HepG2 (cell line): ENCODE data around the gene CERS6. TPM values are rescaled to one million over a fixed set of nuclear protein-coding genes. Genes with fewer than 3 reads are reported as not detected.

ENCODE experiments used
- ETV5 ChIP-seq: IDR thresholded peaks from 2 replicates; pipeline ENCODE4 v1.6.1; 2018; ENCODE audit warnings: missing biosample characterization, missing genetic modification reagents, inconsistent platforms, borderline replicate concordance
- FOXM1 ChIP-seq: sonication (generic); formaldehyde crosslinking; IDR thresholded peaks from 2 replicates; pipeline ENCODE4 v1.5.0; 2020; ENCODE audit warnings: missing genetic modification reagents
- HES4 ChIP-seq: sonication (generic); formaldehyde crosslinking; IDR thresholded peaks from 2 replicates; pipeline ENCODE4 v1.9.0; 2021; ENCODE audit warnings: mild to moderate bottlenecking, missing genetic modification reagents, borderline replicate concordance
- NCOR1 ChIP-seq: fragments of 200-600 bp; sonication (generic); IDR thresholded peaks from 2 replicates; pipeline ENCODE4 v1.7.0; 2017; ENCODE audit warnings: antibody characterized with exemption, low read length, borderline replicate concordance
- NPAS2 ChIP-seq: sonication (generic); formaldehyde crosslinking; IDR thresholded peaks from 2 replicates; pipeline ENCODE4 v1.8.0; 2022; ENCODE audit warnings: mild to moderate bottlenecking, missing genetic modification reagents, borderline replicate concordance
- NR2F1 ChIP-seq, 2 experiments: fragments of 450-650 bp in 1 of 2; formaldehyde crosslinking in 1 of 2; IDR thresholded peaks; 2 replicates each; pipeline versions ENCODE4 v1.5.0 to v1.6.1; 2016 to 2020; ENCODE audit warnings: mild to moderate bottlenecking in 1 of 2, missing compliant biosample characterization in 1 of 2, missing genetic modification reagents in 1 of 2, moderate library complexity in 1 of 2
- RCOR2 ChIP-seq: IDR thresholded peaks from 2 replicates; pipeline ENCODE4 v1.6.1; 2016; ENCODE audit warnings: missing biosample characterization, missing genetic modification reagents
- SUZ12 ChIP-seq: fragments of 150-350 bp; IDR thresholded peaks from 2 replicates; pipeline ENCODE4 v1.6.1; 2014; ENCODE audit warnings: low read depth, low read length
- U2AF2 ChIP-seq: fragments of 200-400 bp; formaldehyde crosslinking; IDR thresholded peaks from 2 replicates; pipeline ENCODE4 v1.6.1; 2017; ENCODE audit warnings: low read depth, mild to moderate bottlenecking, low read length
- ZNF143 ChIP-seq: sonication (generic); formaldehyde crosslinking; IDR thresholded peaks from 2 replicates; pipeline ENCODE4 v1.4.0; 2020; ENCODE audit warnings: missing genetic modification reagents
- ZNF432 ChIP-seq: sonication (generic); formaldehyde crosslinking; IDR thresholded peaks from 2 replicates; pipeline ENCODE4 v1.5.0; 2020; ENCODE audit warnings: missing genetic modification reagents, mild to moderate bottlenecking, borderline replicate concordance
- ZNF749 ChIP-seq: sonication (generic); formaldehyde crosslinking; IDR thresholded peaks from 2 replicates; pipeline ENCODE4 v1.8.0; 2022; ENCODE audit warnings: mild to moderate bottlenecking, missing genetic modification reagents, moderate library complexity, borderline replicate concordance
- ZNF816 ChIP-seq: sonication (generic); formaldehyde crosslinking; IDR thresholded peaks from 2 replicates; pipeline ENCODE4 v1.8.0; 2022; ENCODE audit warnings: missing genetic modification reagents, mild to moderate bottlenecking, borderline replicate concordance
- ZSCAN20 ChIP-seq: sonication (generic); formaldehyde crosslinking; IDR thresholded peaks from 2 replicates; pipeline ENCODE4 v1.4.0; 2020; ENCODE audit warnings: missing genetic modification reagents, mild to moderate bottlenecking, borderline replicate concordance
- ZZZ3 ChIP-seq: sonication (generic); formaldehyde crosslinking; IDR thresholded peaks from 2 replicates; pipeline ENCODE4 v1.4.0; 2020; ENCODE audit warnings: missing genetic modification reagents, mild to moderate bottlenecking, borderline replicate concordance
- polyA plus RNA-seq, 8 experiments: library from polyadenylated mRNA; depleted of rRNA in 3 of 8; stranded (reverse) in 7 of 8; unstranded in 1 of 8; fragments of >200 nt; fragmentation: Illumina TruSeq in 4 of 8; extraction: Trizol in 4 of 8; gene quantifications; 2 replicates each; pipeline versions ENCODE4 v1.2.1 to v1.2.3, GENCODE V29; 2011 to 2016; ENCODE audit warnings: low read depth in 4 of 8, missing spikeins in 1 of 8, mixed read lengths in 1 of 8; ENCODE audit not compliant: insufficient read depth in 1 of 8
- total RNA-seq, 5 experiments: library from RNA; depleted of rRNA; stranded (reverse); fragments of >200 nt; fragmentation: Illumina TruSeq; extraction: Trizol; gene quantifications; 2 replicates each; pipeline ENCODE4 v1.2.3, GENCODE V29; 2016; ENCODE audit warnings: low read depth in 1 of 5
- TF ChIP-seq, protein P1 (sequence below): sonication (generic); formaldehyde crosslinking; IDR thresholded peaks from 2 replicates; pipeline ENCODE4 v1.5.1; 2020; ENCODE audit warnings: mild to moderate bottlenecking, missing genetic modification reagents, moderate library complexity
- TF ChIP-seq, protein P2 (sequence below): sonication (generic); formaldehyde crosslinking; IDR thresholded peaks from 2 replicates; pipeline ENCODE4 v1.8.0; 2022; ENCODE audit warnings: mild to moderate bottlenecking, missing genetic modification reagents, moderate library complexity
- TF ChIP-seq, protein P3 (sequence below): sonication (generic); formaldehyde crosslinking; IDR thresholded peaks from 2 replicates; pipeline ENCODE4 v1.5.0; 2020; ENCODE audit warnings: missing genetic modification reagents
- TF ChIP-seq, protein P4 (sequence below): sonication (generic); formaldehyde crosslinking; IDR thresholded peaks from 2 replicates; pipeline ENCODE4 v1.8.1; 2023; ENCODE audit warnings: mild to moderate bottlenecking, missing genetic modification reagents, borderline replicate concordance
- TF ChIP-seq, protein P5 (sequence below), 2 experiments: IDR thresholded peaks; 2 replicates each; pipeline ENCODE4 v1.6.1; 2011 to 2012; ENCODE audit warnings: low read length in 2 of 2, borderline replicate concordance in 1 of 2, low read depth in 1 of 2, mild to moderate bottlenecking in 1 of 2, moderate library complexity in 1 of 2

Gene CERS6
- total and polyA plus RNA-seq, 2 of the 13 experiments (the other 11 are each of a cell fraction or from before 2014, with no cell fraction given) = 10.1 to 20.3 TPM

DNA sequence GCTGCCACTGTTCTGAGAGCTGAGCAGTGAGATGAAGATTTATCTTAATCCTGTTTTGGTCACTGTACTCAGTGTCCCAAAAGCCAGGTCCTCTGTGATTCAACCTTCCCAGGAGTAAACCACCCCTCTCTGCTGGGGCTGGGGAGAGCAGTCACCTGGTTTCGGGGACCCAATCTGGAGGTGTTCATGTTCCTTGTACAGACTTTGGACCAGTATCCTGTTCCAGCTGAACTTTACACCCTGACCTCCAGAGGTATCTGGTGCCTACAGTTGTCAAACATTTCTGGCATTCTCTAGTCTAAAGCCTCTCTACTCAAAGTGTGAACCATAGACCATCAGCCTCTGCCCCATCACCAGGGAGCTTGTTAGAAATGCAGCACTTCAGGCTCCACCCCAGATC, 22.1 kb downstream of the CERS6 start (continued):
- no peak for TF ChIP-seq HES4 (CRISPR knock-in tag)
- TF ChIP-seq, protein P1, sequence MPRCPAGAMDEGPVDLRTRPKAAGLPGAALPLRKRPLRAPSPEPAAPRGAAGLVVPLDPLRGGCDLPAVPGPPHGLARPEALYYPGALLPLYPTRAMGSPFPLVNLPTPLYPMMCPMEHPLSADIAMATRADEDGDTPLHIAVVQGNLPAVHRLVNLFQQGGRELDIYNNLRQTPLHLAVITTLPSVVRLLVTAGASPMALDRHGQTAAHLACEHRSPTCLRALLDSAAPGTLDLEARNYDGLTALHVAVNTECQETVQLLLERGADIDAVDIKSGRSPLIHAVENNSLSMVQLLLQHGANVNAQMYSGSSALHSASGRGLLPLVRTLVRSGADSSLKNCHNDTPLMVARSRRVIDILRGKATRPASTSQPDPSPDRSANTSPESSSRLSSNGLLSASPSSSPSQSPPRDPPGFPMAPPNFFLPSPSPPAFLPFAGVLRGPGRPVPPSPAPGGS = no peak
- TF ChIP-seq ZSCAN20 (CRISPR knock-in tag) = no peak
- peak; percentile 66; the same call in 1 of the 2 replicates for TF ChIP-seq ETV5 (CRISPR knock-in tag)
- TF ChIP-seq, protein P2, sequence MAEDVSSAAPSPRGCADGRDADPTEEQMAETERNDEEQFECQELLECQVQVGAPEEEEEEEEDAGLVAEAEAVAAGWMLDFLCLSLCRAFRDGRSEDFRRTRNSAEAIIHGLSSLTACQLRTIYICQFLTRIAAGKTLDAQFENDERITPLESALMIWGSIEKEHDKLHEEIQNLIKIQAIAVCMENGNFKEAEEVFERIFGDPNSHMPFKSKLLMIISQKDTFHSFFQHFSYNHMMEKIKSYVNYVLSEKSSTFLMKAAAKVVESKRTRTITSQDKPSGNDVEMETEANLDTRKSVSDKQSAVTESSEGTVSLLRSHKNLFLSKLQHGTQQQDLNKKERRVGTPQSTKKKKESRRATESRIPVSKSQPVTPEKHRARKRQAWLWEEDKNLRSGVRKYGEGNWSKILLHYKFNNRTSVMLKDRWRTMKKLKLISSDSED (CRISPR knock-in tag) = no peak
- peak; percentile 28 to 45; a peak in 2 of 4 replicates for TF ChIP-seq NR2F1 (CRISPR knock-in tag; IDR thresholded peaks at IDR 0.05)
- no peak for TF ChIP-seq U2AF2
- TF ChIP-seq ZNF749 (CRISPR knock-in tag) = no peak
- TF ChIP-seq NPAS2 = no peak
- TF ChIP-seq ZNF432 (CRISPR knock-in tag) = no peak
- TF ChIP-seq, protein P3, sequence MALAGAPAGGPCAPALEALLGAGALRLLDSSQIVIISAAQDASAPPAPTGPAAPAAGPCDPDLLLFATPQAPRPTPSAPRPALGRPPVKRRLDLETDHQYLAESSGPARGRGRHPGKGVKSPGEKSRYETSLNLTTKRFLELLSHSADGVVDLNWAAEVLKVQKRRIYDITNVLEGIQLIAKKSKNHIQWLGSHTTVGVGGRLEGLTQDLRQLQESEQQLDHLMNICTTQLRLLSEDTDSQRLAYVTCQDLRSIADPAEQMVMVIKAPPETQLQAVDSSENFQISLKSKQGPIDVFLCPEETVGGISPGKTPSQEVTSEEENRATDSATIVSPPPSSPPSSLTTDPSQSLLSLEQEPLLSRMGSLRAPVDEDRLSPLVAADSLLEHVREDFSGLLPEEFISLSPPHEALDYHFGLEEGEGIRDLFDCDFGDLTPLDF (CRISPR knock-in tag) = no peak
- TF ChIP-seq, protein P4, sequence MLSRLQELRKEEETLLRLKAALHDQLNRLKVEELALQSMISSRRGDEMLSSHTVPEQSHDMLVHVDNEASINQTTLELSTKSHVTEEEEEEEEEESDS (CRISPR knock-in tag) = no peak
- TF ChIP-seq NCOR1 = peak; percentile 98
- peak; percentile 96 for TF ChIP-seq RCOR2 (CRISPR knock-in tag)
- TF ChIP-seq, protein P5, sequence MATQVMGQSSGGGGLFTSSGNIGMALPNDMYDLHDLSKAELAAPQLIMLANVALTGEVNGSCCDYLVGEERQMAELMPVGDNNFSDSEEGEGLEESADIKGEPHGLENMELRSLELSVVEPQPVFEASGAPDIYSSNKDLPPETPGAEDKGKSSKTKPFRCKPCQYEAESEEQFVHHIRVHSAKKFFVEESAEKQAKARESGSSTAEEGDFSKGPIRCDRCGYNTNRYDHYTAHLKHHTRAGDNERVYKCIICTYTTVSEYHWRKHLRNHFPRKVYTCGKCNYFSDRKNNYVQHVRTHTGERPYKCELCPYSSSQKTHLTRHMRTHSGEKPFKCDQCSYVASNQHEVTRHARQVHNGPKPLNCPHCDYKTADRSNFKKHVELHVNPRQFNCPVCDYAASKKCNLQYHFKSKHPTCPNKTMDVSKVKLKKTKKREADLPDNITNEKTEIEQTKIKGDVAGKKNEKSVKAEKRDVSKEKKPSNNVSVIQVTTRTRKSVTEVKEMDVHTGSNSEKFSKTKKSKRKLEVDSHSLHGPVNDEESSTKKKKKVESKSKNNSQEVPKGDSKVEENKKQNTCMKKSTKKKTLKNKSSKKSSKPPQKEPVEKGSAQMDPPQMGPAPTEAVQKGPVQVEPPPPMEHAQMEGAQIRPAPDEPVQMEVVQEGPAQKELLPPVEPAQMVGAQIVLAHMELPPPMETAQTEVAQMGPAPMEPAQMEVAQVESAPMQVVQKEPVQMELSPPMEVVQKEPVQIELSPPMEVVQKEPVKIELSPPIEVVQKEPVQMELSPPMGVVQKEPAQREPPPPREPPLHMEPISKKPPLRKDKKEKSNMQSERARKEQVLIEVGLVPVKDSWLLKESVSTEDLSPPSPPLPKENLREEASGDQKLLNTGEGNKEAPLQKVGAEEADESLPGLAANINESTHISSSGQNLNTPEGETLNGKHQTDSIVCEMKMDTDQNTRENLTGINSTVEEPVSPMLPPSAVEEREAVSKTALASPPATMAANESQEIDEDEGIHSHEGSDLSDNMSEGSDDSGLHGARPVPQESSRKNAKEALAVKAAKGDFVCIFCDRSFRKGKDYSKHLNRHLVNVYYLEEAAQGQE (IDR thresholded peaks at IDR 0.05; ENCODE audit: borderline replicate concordance in 1 of 2, low read depth in 1 of 2, low read length in 2 of 2) = no peak
- TF ChIP-seq SUZ12 = no peak
- no peak for TF ChIP-seq ZNF143 (CRISPR knock-in tag)
- no peak for TF ChIP-seq ZNF816 (CRISPR knock-in tag)
- no peak for TF ChIP-seq ZZZ3 (CRISPR knock-in tag)
- no peak for TF ChIP-seq FOXM1 (CRISPR knock-in tag)
